ENCODE data around the gene XRCC6. TPM values are rescaled to one million over a fixed set of nuclear protein-coding genes. Genes with fewer than 3 reads are reported as not detected.
"Not testable (repeated sequence)": the region's sequence is repeated elsewhere in the genome, so short reads cannot be mapped to it uniquely, and the experiment has no call there.

Gene XRCC6
- polyA plus RNA-seq, 3 donors from 2014 or later, result 351 to 473 (median 385) TPM

GRCh38 chr22:41587347-41587723 is 33.8 kb upstream of the XRCC6 start:
- peaks cover 3 to 6% (median 5%) of the 10 kb centered on the region in 3 donors for H3K27me3 Mint-ChIP-seq (ENCODE audit: low read depth in 3 of 3)
- peaks cover 15 to 16% of the 10 kb centered on the region in 2 donors for H3K4me1 Mint-ChIP-seq
- peaks cover 5 to 8% (median 7%) of the 10 kb centered on the region in 3 donors for H3K36me3 Mint-ChIP-seq
- DNase-seq, result no peak
- no peaks in the 10 kb centered on the region for H3K9me3 Mint-ChIP-seq
- no peak overlapping the region for H3K27ac Mint-ChIP-seq
- H3K4me3 Mint-ChIP-seq, result peak overlapping the region in 2 of 5 donors; percentile 7 to 46

GRCh38 chr22:41589391-41590241 is 31.5 kb upstream of the XRCC6 start, which contains the start of gene PMM1:
TSS of gene PMM1 (minus strand) at chr22:41589840. CDS start at chr22:41589805, 35 bp downstream.
- DNase-seq, result peak; percentile 100

GRCh38 chr22:41593336-41593960 is 27.6 kb upstream of the XRCC6 start:
- not testable (repeated sequence) for H3K4me3 Mint-ChIP-seq, H3K27ac Mint-ChIP-seq, DNase-seq, H3K36me3 Mint-ChIP-seq, H3K9me3 Mint-ChIP-seq
- Mint-ChIP-seq H3K27me3 (ENCODE audit: low read depth in 3 of 3) (peaks cover 6 to 12% (median 6%) of the 10 kb centered on the region in 3 donors), H3K4me1 (peaks cover 14 to 16% of the 10 kb centered on the region in 2 donors)

More at GRCh38 chr22:41589391-41590241, 31.5 kb upstream of the XRCC6 start, which contains the start of gene PMM1:
- peak within 1 kb of the TSS; percentile 57 to 85 (median 76) for H3K27ac Mint-ChIP-seq
- H3K36me3 Mint-ChIP-seq, result no peaks in the 10 kb centered on the region
- peaks cover 3 to 6% (median 5%) of the 10 kb centered on the region in 3 donors for H3K27me3 Mint-ChIP-seq (ENCODE audit: low read depth in 3 of 3)
- peaks cover 15 to 16% of the 10 kb centered on the region in 2 donors for H3K4me1 Mint-ChIP-seq
- no peaks in the 10 kb centered on the region for H3K9me3 Mint-ChIP-seq
- peak within 1 kb of the TSS; percentile 87 to 90 (median 90) for H3K4me3 Mint-ChIP-seq

GRCh38 chr22:41595703-41596102 is 25.4 kb upstream of the XRCC6 start:
- no peak for DNase-seq
- Mint-ChIP-seq H3K36me3 (peaks cover 8 to 25% (median 10%) of the 10 kb centered on the region in 3 donors), H3K4me3 (no peak overlapping the region), H3K27ac (no peak overlapping the region), H3K27me3 (ENCODE audit: low read depth in 3 of 3) (peaks cover 2 to 9% (median 3%) of the 10 kb centered on the region in 3 donors), H3K9me3 (no peaks in the 10 kb centered on the region), H3K4me1 (peaks cover 0 to 1% of the 10 kb centered on the region in 2 donors)

GRCh38 chr22:41596776-41597634 is 24.1 kb upstream of the XRCC6 start:
- Mint-ChIP-seq H3K9me3 (no peaks in the 10 kb centered on the region), H3K4me3 (no peak overlapping the region), H3K4me1 (peaks cover 0 to 1% of the 10 kb centered on the region in 2 donors), H3K27me3 (ENCODE audit: low read depth in 3 of 3) (peaks cover 2 to 11% (median 10%) of the 10 kb centered on the region in 3 donors), H3K36me3 (peaks cover 12 to 33% (median 17%) of the 10 kb centered on the region in 3 donors), H3K27ac (peak overlapping the region in 1 of 6 donors; percentile 19)
- peak; percentile 19 to 33 (median 30) for DNase-seq

- Mint-ChIP-seq H3K36me3 (peaks cover 14 to 39% (median 21%) of the 10 kb centered on the region in 3 donors), H3K4me1 (peaks cover 4 to 5% of the 10 kb centered on the region in 2 donors), H3K9me3 (no peaks in the 10 kb centered on the region), H3K4me3 (no peak overlapping the region), H3K27me3 (ENCODE audit: low read depth in 3 of 3) (peaks cover 5 to 16% (median 10%) of the 10 kb centered on the region in 3 donors), H3K27ac (no peak overlapping the region)
- no peak for DNase-seq
These were observed 23.5 kb upstream of the XRCC6 start for GRCh38 chr22:41597635-41597953.

GRCh38 chr22:41598081-41598480 is 23.0 kb upstream of the XRCC6 start:
- no peaks in the 10 kb centered on the region for H3K9me3 Mint-ChIP-seq
- DNase-seq, result no peak
- H3K4me1 Mint-ChIP-seq, result peaks cover 9 to 10% of the 10 kb centered on the region in 2 donors
- peaks cover 6 to 17% (median 12%) of the 10 kb centered on the region in 3 donors for H3K27me3 Mint-ChIP-seq (ENCODE audit: low read depth in 3 of 3)
- no peak overlapping the region for H3K4me3 Mint-ChIP-seq
- no peak overlapping the region for H3K27ac Mint-ChIP-seq
- peaks cover 19 to 44% (median 26%) of the 10 kb centered on the region in 3 donors for H3K36me3 Mint-ChIP-seq

- Mint-ChIP-seq H3K4me3 (no peak overlapping the region), H3K9me3 (peaks cover 0 to 3% (median 0%) of the 10 kb centered on the region in 6 donors), H3K36me3 (peaks cover 19 to 50% (median 26%) of the 10 kb centered on the region in 3 donors), H3K27me3 (ENCODE audit: low read depth in 3 of 3) (peaks cover 10 to 22% (median 16%) of the 10 kb centered on the region in 3 donors), H3K4me1 (peaks cover 19 to 20% of the 10 kb centered on the region in 2 donors), H3K27ac (no peak overlapping the region)
- no peak for DNase-seq
These were observed 22.0 kb upstream of the XRCC6 start for GRCh38 chr22:41598891-41599635.

GRCh38 chr22:41600976-41601375 is 20.1 kb upstream of the XRCC6 start:
- Mint-ChIP-seq H3K27me3 (ENCODE audit: low read depth in 3 of 3) (peaks cover 25 to 36% (median 32%) of the 10 kb centered on the region in 3 donors), H3K36me3 (peaks cover 34 to 61% (median 41%) of the 10 kb centered on the region in 3 donors), H3K9me3 (peaks cover 0 to 4% (median 0%) of the 10 kb centered on the region in 6 donors), H3K4me3 (no peak overlapping the region), H3K4me1 (peaks cover 27 to 28% of the 10 kb centered on the region in 2 donors), H3K27ac (no peak overlapping the region)
- no peak for DNase-seq

- Mint-ChIP-seq H3K36me3 (peaks cover 48 to 69% (median 56%) of the 10 kb centered on the region in 3 donors), H3K27ac (peak overlapping the region in 5 of 6 donors; percentile 31 to 91 (median 79)), H3K27me3 (ENCODE audit: low read depth in 3 of 3) (peaks cover 24 to 37% (median 37%) of the 10 kb centered on the region in 3 donors), H3K4me1 (peaks cover 27% of the 10 kb centered on the region in 2 donors), H3K4me3 (peak overlapping the region; percentile 23 to 70 (median 40)), H3K9me3 (peaks cover 0 to 4% (median 0%) of the 10 kb centered on the region in 6 donors)
- DNase-seq, result peak; percentile 85 to 86 (median 85)
These were observed 17.2 kb upstream of the XRCC6 start for GRCh38 chr22:41603873-41604332.

GRCh38 chr22:41608386-41608785 is 12.7 kb upstream of the XRCC6 start:
- H3K36me3 Mint-ChIP-seq, result peaks cover 38 to 40% (median 39%) of the 10 kb centered on the region in 3 donors
- H3K4me1 Mint-ChIP-seq, result peaks cover 14 to 16% of the 10 kb centered on the region in 2 donors
- no peak overlapping the region for H3K27ac Mint-ChIP-seq
- DNase-seq, result no peak
- no peak overlapping the region for H3K4me3 Mint-ChIP-seq
- H3K9me3 Mint-ChIP-seq, result peaks cover 0 to 6% (median 0%) of the 10 kb centered on the region in 6 donors
- peaks cover 19 to 28% (median 26%) of the 10 kb centered on the region in 3 donors for H3K27me3 Mint-ChIP-seq (ENCODE audit: low read depth in 3 of 3)

GRCh38 chr22:41612603-41613306 is 8.3 kb upstream of the XRCC6 start:
- no peak for DNase-seq
- H3K4me1 Mint-ChIP-seq, result no peaks in the 10 kb centered on the region
- peaks cover 0 to 2% (median 0%) of the 10 kb centered on the region in 6 donors for H3K9me3 Mint-ChIP-seq
- H3K27ac Mint-ChIP-seq, result no peak overlapping the region
- H3K36me3 Mint-ChIP-seq, result peaks cover 15 to 19% (median 16%) of the 10 kb centered on the region in 3 donors
- H3K4me3 Mint-ChIP-seq, result no peak overlapping the region
- peaks cover 0 to 1% (median 0%) of the 10 kb centered on the region in 3 donors for H3K27me3 Mint-ChIP-seq (ENCODE audit: low read depth in 3 of 3)
